ENCODE data around the gene KRT79. TPM values are rescaled to one million over a fixed set of nuclear protein-coding genes. Genes with fewer than 3 reads are reported as not detected.

Gene KRT79
- total and polyA plus RNA-seq, 2 of the 8 experiments (the other 6 are each of a cell fraction or from before 2014, with no cell fraction given) = not detected

- Histone ChIP-seq H3K14ac (ENCODE audit: insufficient read length) (no peak overlapping the region), H2AK5ac (ENCODE audit: low read depth, low read length) (no peak overlapping the region), H4K8ac (ENCODE audit: extremely low read depth, insufficient read depth, low read length) (no peak overlapping the region), H4K91ac (replicated peaks; ENCODE audit: insufficient read length, low read length) (no peak overlapping the region), H3K4ac (replicated peaks; ENCODE audit: insufficient read length, low read depth, low read length) (no peak overlapping the region), H2BK12ac (ENCODE audit: low read depth, low read length) (no peak overlapping the region), H2AFZ (ENCODE audit: low read length) (no peak overlapping the region), H3K36me3 (ENCODE audit: control insufficient read depth in 2 of 4, insufficient read depth in 4 of 4, low read length in 3 of 4) (no peaks in the 10 kb centered on the region), H3K79me2 (ENCODE audit: control insufficient read depth in 1 of 2, insufficient read depth in 2 of 2, low read length in 2 of 2) (no peaks in the 10 kb centered on the region), H3K27me3 (replicated peaks in 1 of 4; ENCODE audit: control insufficient read depth in 3 of 4, extremely low read depth in 1 of 4, insufficient read depth in 3 of 4, low read length in 3 of 4) (no peaks in the 10 kb centered on the region), H3K4me1 (replicated peaks in 1 of 4; ENCODE audit: control insufficient read depth in 3 of 4, insufficient read depth in 4 of 4, low read length in 3 of 4) (no peaks in the 10 kb centered on the region; a peak in 2 of 7 replicates), H2BK15ac (ENCODE audit: low read length) (no peak overlapping the region), H3K27ac (ENCODE audit: low read depth, low read length) (no peak overlapping the region), H3K23ac (ENCODE audit: insufficient read length) (no peak overlapping the region), H2BK120ac (replicated peaks; ENCODE audit: low read depth, low read length) (no peak overlapping the region), H2BK20ac (ENCODE audit: low read length) (no peak overlapping the region), H3K4me3 (ENCODE audit: extremely low read depth in 1 of 4, insufficient read depth in 2 of 4, low read depth in 3 of 4, low read length in 4 of 4) (no peak overlapping the region), H3K79me1 (ENCODE audit: low read depth, low read length) (no peaks in the 10 kb centered on the region), H3K4me2 (ENCODE audit: insufficient read depth in 1 of 2, low read depth in 2 of 2, low read length in 2 of 2) (no peak overlapping the region), H3K18ac (ENCODE audit: extremely low read depth, low read length) (no peak overlapping the region), H2BK5ac (ENCODE audit: low read depth, low read length) (no peak overlapping the region), H3K56ac (replicated peaks; ENCODE audit: insufficient read length, low read depth, low read length) (no peak overlapping the region), H4K5ac (ENCODE audit: insufficient read length, low read depth, low read length) (no peak overlapping the region), H4K20me1 (replicated peaks in 1 of 2; ENCODE audit: control insufficient read depth in 1 of 2, insufficient read depth in 2 of 2, low read length in 2 of 2) (no peaks in the 10 kb centered on the region), H3K9me3 (ENCODE audit: insufficient read depth in 2 of 2, low read depth in 1 of 2, low read length in 1 of 2) (no peaks in the 10 kb centered on the region), H3K9ac (replicated peaks in 1 of 4; ENCODE audit: extremely low read depth in 1 of 4, low read depth in 3 of 4, low read length in 3 of 4) (no peak overlapping the region), H3K23me2 (ENCODE audit: low read depth, low read length) (no peaks in the 10 kb centered on the region)
- WGBS, 2 experiments (ENCODE audit: extremely low coverage in 1 of 2, insufficient coverage in 1 of 2, insufficient read length in 1 of 2, insufficient replicate concordance in 2 of 2, low coverage in 1 of 2, low lambda C conversion rate in 2 of 2, missing lambda C conversion rate in 1 of 2) = 88% methylated on average over 7 of the region's 7 CpGs; no CpG with 5 or more reads in 1 of the 2 experiments
- DNase-seq (ENCODE audit: low read depth in 1 of 2, low spot score in 2 of 2) (no peak), FAIRE-seq (no peak)
- ChIA-PET CTCF (ENCODE audit: partially characterized antibody) (interaction anchor here (0.9 to 1.6 kb wide), 6 partner anchors 8 to 245 kb away, joined by 3 to 8 read pairs (median 6); no protein-coding TSS in a partner anchor), POLR2A (ENCODE audit: partially characterized antibody) (no interaction called here)
- TF ChIP-seq CBX8 (IDR thresholded peaks at IDR 0.05; ENCODE audit: borderline replicate concordance, low read depth, low read length) (no peak), ZNF274 (IDR thresholded peaks at IDR 0.05; ENCODE audit: borderline replicate concordance, extremely low read depth, low read length) (no peak), SIRT6 (IDR thresholded peaks at IDR 0.05; ENCODE audit: low read length) (no peak), POU5F1 (IDR thresholded peaks at IDR 0.05; ENCODE audit: low read depth, low read length) (no peak), JUND (IDR thresholded peaks at IDR 0.05; ENCODE audit: low read length) (no peak), ATF2 (IDR thresholded peaks at IDR 0.05; ENCODE audit: low read length) (no peak), TAF7 (optimal IDR thresholded peaks at IDR 0.05; ENCODE audit: borderline replicate concordance, low read depth, low read length) (no peak), SP2 (IDR thresholded peaks at IDR 0.05; ENCODE audit: low read length) (no peak), CEBPB (IDR thresholded peaks at IDR 0.05; ENCODE audit: low read depth, low read length) (no peak), SIX5 (IDR thresholded peaks at IDR 0.05; ENCODE audit: low read depth, low read length) (no peak), TCF12 (IDR thresholded peaks at IDR 0.05; ENCODE audit: low read depth, low read length) (no peak), EGR1 (IDR thresholded peaks at IDR 0.05; ENCODE audit: borderline replicate concordance, low read depth, low read length) (no peak), NANOG (IDR thresholded peaks at IDR 0.05; ENCODE audit: insufficient read depth, low read depth, low read length, poor library complexity, severe bottlenecking) (no peak)
- TF ChIP-seq, protein P1, sequence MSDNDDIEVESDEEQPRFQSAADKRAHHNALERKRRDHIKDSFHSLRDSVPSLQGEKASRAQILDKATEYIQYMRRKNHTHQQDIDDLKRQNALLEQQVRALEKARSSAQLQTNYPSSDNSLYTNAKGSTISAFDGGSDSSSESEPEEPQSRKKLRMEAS (IDR thresholded peaks at IDR 0.05) = no peak
These were observed 2.9 kb downstream of the KRT79 start for GRCh38 chr12:52831251-52831650.

Data from H1 (cell line).